H9 (cell line): Measurements from ENCODE around the gene ACVR1B. TPM values are rescaled to one million over a fixed set of nuclear protein-coding genes. Genes with fewer than 3 reads are reported as not detected.

ENCODE experiments used
- DNase-seq: peaks from one replicate; pipeline ENCODE4 v3.0.0-alpha.2; 2017
- H2AFZ ChIP-seq: one replicate; pipeline ENCODE4 v1.6.1; 2013; ENCODE audit warnings: mild to moderate bottlenecking, low read length, control low read depth, moderate library complexity
- H2AK5ac ChIP-seq: 2 replicates; pipeline ENCODE4 v1.6.1; 2013; ENCODE audit warnings: low read length, control low read depth, mixed read lengths; ENCODE audit not compliant: insufficient read length
- H2BK120ac ChIP-seq: one replicate; pipeline ENCODE4 v1.6.1; 2013; ENCODE audit warnings: low read depth, mild to moderate bottlenecking, low read length, control low read depth, inconsistent platforms; ENCODE audit not compliant: poor library complexity, severe bottlenecking
- H2BK12ac ChIP-seq: 2 replicates; pipeline ENCODE4 v1.6.1; 2013; ENCODE audit warnings: low read length, control low read depth, mixed read lengths, low read depth; ENCODE audit not compliant: insufficient read length
- H2BK15ac ChIP-seq: 2 replicates; pipeline ENCODE4 v1.6.1; 2013; ENCODE audit warnings: low read depth, low read length, control low read depth
- H2BK20ac ChIP-seq: one replicate; pipeline ENCODE4 v1.6.1; 2013; ENCODE audit warnings: low read depth, mild to moderate bottlenecking, low read length, control low read depth, inconsistent platforms; ENCODE audit not compliant: poor library complexity, severe bottlenecking
- H2BK5ac ChIP-seq: 2 replicates; pipeline ENCODE4 v1.6.1; 2013; ENCODE audit warnings: low read length, control low read depth, mixed read lengths; ENCODE audit not compliant: insufficient read length
- H3K14ac ChIP-seq: 2 replicates; pipeline ENCODE4 v1.6.1; 2013; ENCODE audit warnings: low read length, control low read depth; ENCODE audit not compliant: insufficient read depth
- H3K18ac ChIP-seq: 2 replicates; pipeline ENCODE4 v1.6.1; 2013; ENCODE audit warnings: low read depth, mild to moderate bottlenecking, mixed read lengths, low read length, control low read depth; ENCODE audit not compliant: insufficient read length
- H3K23ac ChIP-seq: 2 replicates; pipeline ENCODE4 v1.6.1; 2013; ENCODE audit warnings: low read length, control low read depth, mixed read lengths, low read depth; ENCODE audit not compliant: insufficient read length
- H3K23me2 ChIP-seq: 2 replicates; pipeline ENCODE4 v1.6.1; 2013; ENCODE audit warnings: low read depth, mild to moderate bottlenecking, mixed read lengths, low read length, control low read depth; ENCODE audit not compliant: insufficient read length, poor library complexity, severe bottlenecking
- H3K27ac ChIP-seq: 2 replicates; pipeline ENCODE4 v1.5.1; 2013; ENCODE audit warnings: low read length, control low read depth, mixed read lengths, low read depth; ENCODE audit not compliant: insufficient read length
- H3K27me3 ChIP-seq: 2 replicates; pipeline ENCODE4 v1.6.1; 2013; ENCODE audit warnings: low read length, control low read depth, inconsistent platforms; ENCODE audit not compliant: insufficient read depth
- H3K4ac ChIP-seq: 2 replicates; pipeline ENCODE4 v1.6.1; 2013; ENCODE audit warnings: low read depth, mild to moderate bottlenecking, control low read depth, inconsistent platforms, low read length, moderate library complexity
- H3K4me1 ChIP-seq: 2 replicates; pipeline ENCODE4 v1.6.1; 2013; ENCODE audit warnings: low read length, control low read depth, inconsistent platforms; ENCODE audit not compliant: insufficient read depth
- H3K4me2 ChIP-seq: 2 replicates; pipeline ENCODE4 v1.6.1; 2013; ENCODE audit warnings: low read length, control low read depth, mixed read lengths; ENCODE audit not compliant: insufficient read length, insufficient read depth
- H3K56ac ChIP-seq: 2 replicates; pipeline ENCODE4 v1.6.1; 2013; ENCODE audit warnings: low read depth, mild to moderate bottlenecking, mixed read lengths, low read length, control low read depth; ENCODE audit not compliant: insufficient read length
- H3K79me1 ChIP-seq: 2 replicates; pipeline ENCODE4 v1.6.1; 2013; ENCODE audit warnings: low read depth, mild to moderate bottlenecking, moderate library complexity, low read length, control low read depth, inconsistent platforms; ENCODE audit not compliant: insufficient read depth, poor library complexity, severe bottlenecking
- H3K79me2 ChIP-seq: 2 replicates; pipeline ENCODE4 v1.6.1; 2013; ENCODE audit warnings: low read length, control low read depth, inconsistent platforms; ENCODE audit not compliant: insufficient read depth
- H3K9ac ChIP-seq: 2 replicates; pipeline ENCODE4 v1.6.1; 2013; ENCODE audit warnings: low read length, control low read depth, mixed read lengths; ENCODE audit not compliant: insufficient read length; ENCODE audit errors: extremely low read depth
- H3K9me3 ChIP-seq: one replicate; pipeline ENCODE4 v1.6.1; 2013; ENCODE audit warnings: low read depth, low read length, inconsistent platforms; ENCODE audit not compliant: control insufficient read depth
- H3T11ph ChIP-seq: one replicate; pipeline ENCODE4 v1.6.1; 2013; ENCODE audit warnings: mild to moderate bottlenecking, low read length, control low read depth, inconsistent platforms
- H4K20me1 ChIP-seq: one replicate; pipeline ENCODE4 v1.6.1; 2013; ENCODE audit not compliant: control insufficient read depth, insufficient read length, insufficient read depth
- H4K5ac ChIP-seq: 2 replicates; pipeline ENCODE4 v1.6.1; 2013; ENCODE audit warnings: low read depth, mild to moderate bottlenecking, mixed read lengths, low read length, control low read depth; ENCODE audit not compliant: insufficient read length
- H4K8ac ChIP-seq: replicated peaks from 2 replicates; pipeline ENCODE4 v1.6.1; 2013; ENCODE audit warnings: low read length, control low read depth, mixed read lengths, low read depth; ENCODE audit not compliant: insufficient read length
- H4K91ac ChIP-seq: 2 replicates; pipeline ENCODE4 v1.6.1; 2013; ENCODE audit warnings: low read depth, mild to moderate bottlenecking, moderate library complexity, mixed read lengths, low read length, control low read depth; ENCODE audit not compliant: insufficient read length
- H3K27ac Mint-ChIP-seq, 3 experiments: 2 replicates in 2 of 3; 3 replicates in 1 of 3; pipeline ENCODE4 v1.8.0; 2020 to 2021; ENCODE audit warnings: mixed read lengths in 3 of 3, mild to moderate bottlenecking in 1 of 3, moderate library complexity in 1 of 3
- H3K27me3 Mint-ChIP-seq: 2 replicates; pipeline ENCODE4 v1.8.0; 2021; ENCODE audit warnings: low read depth, mild to moderate bottlenecking, moderate library complexity, mixed read lengths
- H3K36me3 Mint-ChIP-seq, 3 experiments: 2 replicates in 2 of 3; 3 replicates in 1 of 3; pipeline ENCODE4 v1.8.0; 2020 to 2021; ENCODE audit warnings: low read depth in 3 of 3, mixed read lengths in 3 of 3; ENCODE audit not compliant: insufficient read depth in 1 of 3
- H3K4me1 Mint-ChIP-seq, 2 experiments: 2 replicates each; pipeline ENCODE4 v1.8.0; 2020; ENCODE audit warnings: mixed read lengths in 2 of 2
- H3K4me3 Mint-ChIP-seq, 2 experiments: 2 replicates in 1 of 2; 3 replicates in 1 of 2; pipeline ENCODE4 v1.8.0; 2020 to 2021; ENCODE audit warnings: mild to moderate bottlenecking in 2 of 2, mixed read lengths in 2 of 2, moderate library complexity in 1 of 2
- H3K9me3 Mint-ChIP-seq, 2 experiments: 2 replicates in 1 of 2; 3 replicates in 1 of 2; pipeline ENCODE4 v1.8.0; 2020; ENCODE audit warnings: mild to moderate bottlenecking in 2 of 2, mixed read lengths in 2 of 2, moderate library complexity in 1 of 2
- WGBS: extraction: QIAGEN DNeasy Blood & Tissue Kit; methylation state at CpG from one replicate; pipeline ENCODE4 v1.1.7; 2013; ENCODE audit warnings: missing lambda C conversion rate, low lambda C conversion rate, mixed read lengths; ENCODE audit not compliant: insufficient read length; ENCODE audit errors: extremely low coverage; 5-methylcytosine and 5-hydroxymethylcytosine counted together
- total RNA-seq: library from RNA; stranded (reverse); gene quantifications from 2 replicates; pipeline ENCODE4 v1.2.1, GENCODE V29; 2021
- TF ChIP-seq, protein P1 (sequence below): fragments of 200-600 bp; sonication (generic); conservative IDR thresholded peaks from 3 replicates; pipeline ENCODE4 v1.8.0; 2021; ENCODE audit warnings: antibody characterized with exemption, mild to moderate bottlenecking

Gene ACVR1B
- total RNA-seq, 1 experiment from 2014 or later: 16.3 TPM

DNA sequence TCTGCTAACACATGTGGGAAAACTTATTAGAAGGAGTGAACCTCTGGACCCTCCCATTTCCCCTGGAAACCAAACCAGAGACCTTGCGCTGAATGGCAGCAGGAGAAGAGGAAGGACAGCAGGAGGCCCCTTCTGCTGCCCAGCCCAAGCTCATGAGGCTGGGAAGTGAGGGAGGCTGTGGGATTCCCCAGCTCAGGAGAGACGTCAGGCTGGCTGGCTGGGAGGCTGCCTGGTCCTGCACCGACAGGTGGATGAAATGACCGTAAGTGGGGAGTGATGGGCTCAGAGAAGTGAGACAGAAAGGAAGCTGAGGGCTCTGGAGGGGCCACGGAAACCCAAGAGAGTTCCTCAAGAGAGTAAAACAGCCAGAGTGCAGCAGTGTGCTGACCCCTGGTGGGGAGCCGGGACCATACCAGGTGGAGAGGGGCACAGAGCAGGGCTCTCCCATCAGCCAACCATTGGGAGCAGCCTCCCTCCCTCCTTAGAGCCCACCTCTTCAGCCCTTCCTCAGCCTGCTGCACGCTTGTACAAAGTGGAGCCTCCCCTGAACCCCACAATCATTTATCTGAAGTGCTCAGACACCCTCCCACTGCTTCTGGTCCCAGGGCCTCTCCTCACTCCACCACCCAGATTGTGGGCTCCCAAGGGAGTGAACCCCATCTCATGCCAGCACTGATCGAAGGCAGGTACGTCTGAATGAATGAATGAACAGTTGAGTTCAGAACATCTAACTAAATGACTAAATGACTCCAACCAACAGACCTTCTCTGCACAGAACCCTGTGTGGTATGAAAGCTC, 69.2 kb downstream of the ACVR1B start:
- H2BK12ac ChIP-seq: no peak overlapping the region
- H2BK5ac ChIP-seq: no peak overlapping the region
- H3K23ac ChIP-seq: no peak overlapping the region
- no CpG with 5 or more reads among the region's 9 CpGs for WGBS
- H4K5ac ChIP-seq: no peak overlapping the region
- peaks cover 16% of the 10 kb centered on the region for H3K23me2 ChIP-seq
- no peak overlapping the region for H4K91ac ChIP-seq
- peak overlapping the region; percentile 30 for H3K4me2 ChIP-seq
- H4K20me1 ChIP-seq: no peaks in the 10 kb centered on the region
- no peak overlapping the region for H3T11ph ChIP-seq
- H3K18ac ChIP-seq: no peak overlapping the region
- H3K79me2 ChIP-seq: no peaks in the 10 kb centered on the region
- H3K9me3 Mint-ChIP-seq: no peaks in the 10 kb centered on the region; a peak in 1 of 5 replicates
- no peak overlapping the region for H2AFZ ChIP-seq
- no peak overlapping the region for H2AK5ac ChIP-seq
- no peak overlapping the region for H3K56ac ChIP-seq
- peak; percentile 93 for DNase-seq
- H3K27ac Mint-ChIP-seq: no peak overlapping the region; a peak in 1 of 7 replicates
- no peaks in the 10 kb centered on the region for H3K79me1 ChIP-seq
- H2BK120ac ChIP-seq: no peak overlapping the region
- H2BK20ac ChIP-seq: no peak overlapping the region
- TF ChIP-seq, protein P1, sequence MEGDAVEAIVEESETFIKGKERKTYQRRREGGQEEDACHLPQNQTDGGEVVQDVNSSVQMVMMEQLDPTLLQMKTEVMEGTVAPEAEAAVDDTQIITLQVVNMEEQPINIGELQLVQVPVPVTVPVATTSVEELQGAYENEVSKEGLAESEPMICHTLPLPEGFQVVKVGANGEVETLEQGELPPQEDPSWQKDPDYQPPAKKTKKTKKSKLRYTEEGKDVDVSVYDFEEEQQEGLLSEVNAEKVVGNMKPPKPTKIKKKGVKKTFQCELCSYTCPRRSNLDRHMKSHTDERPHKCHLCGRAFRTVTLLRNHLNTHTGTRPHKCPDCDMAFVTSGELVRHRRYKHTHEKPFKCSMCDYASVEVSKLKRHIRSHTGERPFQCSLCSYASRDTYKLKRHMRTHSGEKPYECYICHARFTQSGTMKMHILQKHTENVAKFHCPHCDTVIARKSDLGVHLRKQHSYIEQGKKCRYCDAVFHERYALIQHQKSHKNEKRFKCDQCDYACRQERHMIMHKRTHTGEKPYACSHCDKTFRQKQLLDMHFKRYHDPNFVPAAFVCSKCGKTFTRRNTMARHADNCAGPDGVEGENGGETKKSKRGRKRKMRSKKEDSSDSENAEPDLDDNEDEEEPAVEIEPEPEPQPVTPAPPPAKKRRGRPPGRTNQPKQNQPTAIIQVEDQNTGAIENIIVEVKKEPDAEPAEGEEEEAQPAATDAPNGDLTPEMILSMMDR: peak; percentile 92
- H3K36me3 Mint-ChIP-seq: no peaks in the 10 kb centered on the region; a peak in 1 of 7 replicates
- peaks cover 23 to 39% of the 10 kb centered on the region in 2 experiments for H3K4me1 Mint-ChIP-seq
- H3K27me3 Mint-ChIP-seq: peaks cover 90% of the 10 kb centered on the region
- H3K4me3 Mint-ChIP-seq: peak overlapping the region; percentile 49 to 60; a peak in 4 of 5 replicates
- no peaks in the 10 kb centered on the region for H3K9me3 ChIP-seq
- H3K14ac ChIP-seq: no peak overlapping the region; the same call in 1 of the 2 replicates
- no peak overlapping the region for H2BK15ac ChIP-seq
- H3K4me1 ChIP-seq: peaks cover 5% of the 10 kb centered on the region
- peaks cover 5% of the 10 kb centered on the region; the same call in 1 of the 2 replicates for H3K27me3 ChIP-seq
- no peak overlapping the region for H4K8ac ChIP-seq
- no peak overlapping the region for H3K27ac ChIP-seq
- H3K9ac ChIP-seq: no peak overlapping the region
- no peak overlapping the region for H3K4ac ChIP-seq
